Keratinocyte (primary cell): ENCODE measurements around the gene CNTD1.

ENCODE experiments used
- EZH2 ChIP-seq: IDR thresholded peaks from one replicate; pipeline ENCODE4 v1.6.1; 2012; ENCODE audit warnings: inconsistent platforms, mild to moderate bottlenecking, low read length, moderate library complexity
- TF ChIP-seq, protein P1 (sequence below), 3 experiments: IDR thresholded peaks in 1 of 3; conservative IDR thresholded peaks in 1 of 3; optimal IDR thresholded peaks in 1 of 3; 2 replicates in 2 of 3; 3 replicates in 1 of 3; pipeline versions ENCODE3 to v1.5.1; 2011; ENCODE audit warnings: low read length in 3 of 3, mild to moderate bottlenecking in 3 of 3, moderate library complexity in 2 of 3, control low read depth in 1 of 3, inconsistent platforms in 1 of 3; ENCODE audit not compliant: insufficient read depth in 2 of 3; ENCODE audit errors: extremely low read depth in 1 of 3

DNA sequence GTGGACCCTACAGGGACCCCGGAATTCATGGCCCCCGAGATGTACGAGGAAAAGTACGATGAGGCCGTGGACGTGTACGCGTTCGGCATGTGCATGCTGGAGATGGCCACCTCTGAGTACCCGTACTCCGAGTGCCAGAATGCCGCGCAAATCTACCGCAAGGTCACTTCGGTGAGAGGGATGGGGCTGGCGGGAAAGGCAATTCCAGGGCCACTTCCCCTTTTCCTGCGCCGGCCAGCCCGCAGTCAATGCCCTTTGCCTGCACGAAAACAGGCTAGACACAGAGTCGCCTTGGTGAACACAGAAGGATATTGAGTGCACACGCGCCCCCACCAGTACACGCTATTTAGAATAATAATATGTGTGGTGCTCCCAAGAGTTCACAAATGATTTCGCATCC is 14.3 kb upstream of the CNTD1 start:
- TF ChIP-seq, protein P1, sequence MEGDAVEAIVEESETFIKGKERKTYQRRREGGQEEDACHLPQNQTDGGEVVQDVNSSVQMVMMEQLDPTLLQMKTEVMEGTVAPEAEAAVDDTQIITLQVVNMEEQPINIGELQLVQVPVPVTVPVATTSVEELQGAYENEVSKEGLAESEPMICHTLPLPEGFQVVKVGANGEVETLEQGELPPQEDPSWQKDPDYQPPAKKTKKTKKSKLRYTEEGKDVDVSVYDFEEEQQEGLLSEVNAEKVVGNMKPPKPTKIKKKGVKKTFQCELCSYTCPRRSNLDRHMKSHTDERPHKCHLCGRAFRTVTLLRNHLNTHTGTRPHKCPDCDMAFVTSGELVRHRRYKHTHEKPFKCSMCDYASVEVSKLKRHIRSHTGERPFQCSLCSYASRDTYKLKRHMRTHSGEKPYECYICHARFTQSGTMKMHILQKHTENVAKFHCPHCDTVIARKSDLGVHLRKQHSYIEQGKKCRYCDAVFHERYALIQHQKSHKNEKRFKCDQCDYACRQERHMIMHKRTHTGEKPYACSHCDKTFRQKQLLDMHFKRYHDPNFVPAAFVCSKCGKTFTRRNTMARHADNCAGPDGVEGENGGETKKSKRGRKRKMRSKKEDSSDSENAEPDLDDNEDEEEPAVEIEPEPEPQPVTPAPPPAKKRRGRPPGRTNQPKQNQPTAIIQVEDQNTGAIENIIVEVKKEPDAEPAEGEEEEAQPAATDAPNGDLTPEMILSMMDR (optimal IDR thresholded peaks at IDR 0.05 in 1 of 3, IDR thresholded peaks at IDR 0.05 in 1 of 3, conservative IDR thresholded peaks at IDR 0.05 in 1 of 3; ENCODE audit: extremely low read depth in 1 of 3, insufficient read depth in 2 of 3, low read length in 3 of 3): no peak
- no peak for TF ChIP-seq EZH2
